Measurements from ENCODE around the gene PTPRC. TPM values are rescaled to one million over a fixed set of nuclear protein-coding genes. Genes with fewer than 3 reads are reported as not detected.

The PTPRC gene
- polyA plus RNA-seq, 4 donors: 5.6 to 8.5 (median 6.4) TPM

GRCh38 chr1:198747127-198747526 is 108.3 kb downstream of the PTPRC start:
- no peak for DNase-seq (ENCODE audit: low read depth in 4 of 4, low spot score in 3 of 4)

- DNase-seq (ENCODE audit: low read depth in 4 of 4, low spot score in 3 of 4): no peak
Measured at GRCh38 chr1:198749279-198749678, 110.4 kb downstream of the PTPRC start.

GRCh38 chr1:198750081-198750480 is 111.2 kb downstream of the PTPRC start:
- DNase-seq (ENCODE audit: low read depth in 4 of 4, low spot score in 3 of 4): no peak

GRCh38 chr1:198751741-198752140 is 112.9 kb downstream of the PTPRC start:
- DNase-seq (ENCODE audit: low read depth in 4 of 4, low spot score in 3 of 4): no peak

GRCh38 chr1:198754670-198755069 is 115.8 kb downstream of the PTPRC start:
- DNase-seq (ENCODE audit: low read depth in 4 of 4, low spot score in 3 of 4): no peak

- no peak for DNase-seq (ENCODE audit: low read depth in 4 of 4, low spot score in 3 of 4)
Measured at GRCh38 chr1:198755715-198756114, 116.9 kb downstream of the PTPRC start.

GRCh38 chr1:198756470-198756869 is 117.6 kb downstream of the PTPRC start:
- DNase-seq (ENCODE audit: low read depth in 4 of 4, low spot score in 3 of 4): no peak

- DNase-seq (ENCODE audit: low read depth in 4 of 4, low spot score in 3 of 4): no peak
Measured at GRCh38 chr1:198761859-198762616, 123.2 kb downstream of the PTPRC start.

- DNase-seq (ENCODE audit: low read depth in 4 of 4, low spot score in 3 of 4): no peak
Measured at GRCh38 chr1:198763298-198763714, 124.5 kb downstream of the PTPRC start.

- no peak for DNase-seq (ENCODE audit: low read depth in 4 of 4, low spot score in 3 of 4)
Measured at GRCh38 chr1:198764748-198765147, 125.9 kb downstream of the PTPRC start.

GRCh38 chr1:198765416-198765815 is 126.6 kb downstream of the PTPRC start:
- no peak for DNase-seq (ENCODE audit: low read depth in 4 of 4, low spot score in 3 of 4)

- no peak for DNase-seq (ENCODE audit: low read depth in 4 of 4, low spot score in 3 of 4)
Measured at GRCh38 chr1:198771563-198772153, 132.8 kb downstream of the PTPRC start.

- DNase-seq (ENCODE audit: low read depth in 4 of 4, low spot score in 3 of 4): no peak
Measured at GRCh38 chr1:198772626-198773025, 133.8 kb downstream of the PTPRC start.

- DNase-seq (ENCODE audit: low read depth in 4 of 4, low spot score in 3 of 4): no peak
Measured at GRCh38 chr1:198773030-198773429, 134.2 kb downstream of the PTPRC start.

- no peak for DNase-seq (ENCODE audit: low read depth in 4 of 4, low spot score in 3 of 4)
Measured at GRCh38 chr1:198773523-198773922, 134.7 kb downstream of the PTPRC start.

- DNase-seq (ENCODE audit: low read depth in 4 of 4, low spot score in 3 of 4): no peak
Measured at GRCh38 chr1:198774421-198774820, 135.6 kb downstream of the PTPRC start.

GRCh38 chr1:198775606-198776005 is 136.8 kb downstream of the PTPRC start:
- DNase-seq (ENCODE audit: low read depth in 4 of 4, low spot score in 3 of 4): no peak

GRCh38 chr1:198776602-198777029 is 137.8 kb downstream of the PTPRC start:
- no peak for DNase-seq (ENCODE audit: low read depth in 4 of 4, low spot score in 3 of 4)

GRCh38 chr1:198778049-198778448 is 139.2 kb downstream of the PTPRC start:
- DNase-seq (ENCODE audit: low read depth in 4 of 4, low spot score in 3 of 4): no peak

GRCh38 chr1:198780376-198780775 is 141.5 kb downstream of the PTPRC start:
- DNase-seq (ENCODE audit: low read depth in 4 of 4, low spot score in 3 of 4): no peak

- DNase-seq (ENCODE audit: low read depth in 4 of 4, low spot score in 3 of 4): no peak
Measured at GRCh38 chr1:198788561-198789064, 149.8 kb downstream of the PTPRC start.

GRCh38 chr1:198793714-198794113 is 154.9 kb downstream of the PTPRC start:
- DNase-seq (ENCODE audit: low read depth in 4 of 4, low spot score in 3 of 4): no peak
